HG03565 (cell line): ENCODE results near the gene GGT1.
"Not testable (repeated sequence)": the region's sequence is repeated elsewhere in the genome, so short reads cannot be mapped to it uniquely, and the experiment has no call there.

ENCODE experiments used
- ATAC-seq: cut with Tn5 transposase; IDR thresholded peaks from one replicate; pipeline ENCODE4 v1.9.1; 2021; ENCODE audit warnings: mild to moderate bottlenecking, moderate library complexity; ENCODE audit not compliant: unreplicated experiment

GGT1 gene

GRCh38 chr22:24595863-24596262 is 7.1 kb upstream of the GGT1 start:
- ATAC-seq: no peak

GRCh38 chr22:24597076-24597475 is 5.9 kb upstream of the GGT1 start:
- not testable (repeated sequence) for ATAC-seq

GRCh38 chr22:24599514-24599913 is 3.5 kb upstream of the GGT1 start:
- no peak for ATAC-seq

GRCh38 chr22:24599958-24600715 is 2.9 kb upstream of the GGT1 start:
- not testable (repeated sequence) for ATAC-seq

- ATAC-seq: no peak
Observed at GRCh38 chr22:24601217-24602104, 1.5 kb upstream of the GGT1 start.

GRCh38 chr22:24602105-24602749 is 766 bp upstream of the GGT1 start:
- not testable (repeated sequence) for ATAC-seq

GRCh38 chr22:24603770-24604629 is 1.0 kb downstream of the GGT1 start:
- not testable (repeated sequence) for ATAC-seq

- not testable (repeated sequence) for ATAC-seq
Observed at GRCh38 chr22:24606340-24606739, 3.3 kb downstream of the GGT1 start.

- not testable (repeated sequence) for ATAC-seq
Observed at GRCh38 chr22:24607429-24607983, 4.5 kb downstream of the GGT1 start.

GRCh38 chr22:24608327-24608726 is 5.3 kb downstream of the GGT1 start:
- not testable (repeated sequence) for ATAC-seq

- ATAC-seq: not testable (repeated sequence)
Observed at GRCh38 chr22:24609888-24610287, 6.9 kb downstream of the GGT1 start.

- ATAC-seq: not testable (repeated sequence)
Observed at GRCh38 chr22:24614794-24615193, 11.8 kb downstream of the GGT1 start.

- ATAC-seq: not testable (repeated sequence)
Observed at GRCh38 chr22:24621244-24621643, 18.3 kb downstream of the GGT1 start.

- not testable (repeated sequence) for ATAC-seq
Observed at GRCh38 chr22:24622596-24622995, 19.6 kb downstream of the GGT1 start.

GRCh38 chr22:24627911-24628310 is 24.9 kb downstream of the GGT1 start:
- ATAC-seq: not testable (repeated sequence)

- ATAC-seq: not testable (repeated sequence)
Observed at GRCh38 chr22:24629069-24629468, 26.1 kb downstream of the GGT1 start.

GRCh38 chr22:24630812-24631427 is 27.9 kb downstream of the GGT1 start:
- ATAC-seq: not testable (repeated sequence)

GRCh38 chr22:24631430-24632122 is 28.6 kb downstream of the GGT1 start:
- ATAC-seq: not testable (repeated sequence)

- not testable (repeated sequence) for ATAC-seq
Observed at GRCh38 chr22:24632642-24633041, 29.6 kb downstream of the GGT1 start.
